Neural cell (in vitro differentiated cells): Measurements from ENCODE around the gene SUPT3H. TPM values are rescaled to one million over a fixed set of nuclear protein-coding genes. Genes with fewer than 3 reads are reported as not detected.

Source experiments
- H2AFZ ChIP-seq: fragments of 200-600, 300-800 bp; sonication (generic), shearing (Covaris generic); 2 replicates; pipeline ENCODE4 v1.6.0; 2014; ENCODE audit warnings: low read depth, mild to moderate bottlenecking, antibody characterized with exemption, low read length, moderate library complexity
- H3F3A ChIP-seq: fragments of 200-600 bp; shearing (Covaris generic); 2 replicates; pipeline ENCODE4 v1.6.1; 2016; ENCODE audit warnings: mild to moderate bottlenecking, moderate library complexity, mixed read lengths, antibody characterized with exemption, low read length; ENCODE audit not compliant: insufficient read depth, poor library complexity, severe bottlenecking
- H3K27ac ChIP-seq: fragments of 200-600, 300-800 bp; sonication (generic), shearing (Covaris generic); 2 replicates; pipeline ENCODE4 v1.5.1; 2014; ENCODE audit warnings: mild to moderate bottlenecking, low read length, moderate library complexity
- H3K27me3 ChIP-seq: fragments of 300-800, 200-600 bp; sonication (generic), shearing (Covaris generic); 2 replicates; pipeline ENCODE4 v1.6.0; 2014; ENCODE audit warnings: mild to moderate bottlenecking, low read depth, low read length, moderate library complexity; ENCODE audit not compliant: insufficient read depth
- H3K36me3 ChIP-seq: fragments of 300-800, 200-600 bp; sonication (generic), shearing (Covaris generic); 2 replicates; pipeline ENCODE4 v1.5.1; 2014; ENCODE audit warnings: mild to moderate bottlenecking, antibody characterized with exemption, low read length, moderate library complexity; ENCODE audit not compliant: insufficient read depth
- H3K4me2 ChIP-seq: fragments of 300-800, 200-600 bp; sonication (generic), shearing (Covaris generic); 2 replicates; pipeline ENCODE4 v1.6.0; 2014; ENCODE audit warnings: mild to moderate bottlenecking, low read length
- H3K4me3 ChIP-seq: fragments of 300-800, 200-600 bp; sonication (generic), shearing (Covaris generic); 2 replicates; pipeline ENCODE4 v1.5.1; 2014; ENCODE audit warnings: mild to moderate bottlenecking, low read length, moderate library complexity
- H3K79me2 ChIP-seq: fragments of 200-600 bp; shearing (Covaris generic); replicated peaks from 2 replicates; pipeline ENCODE4 v1.6.0; 2014; ENCODE audit warnings: mild to moderate bottlenecking, low read length, moderate library complexity; ENCODE audit not compliant: insufficient read depth
- H3K9ac ChIP-seq: fragments of 300-800, 200-600 bp; sonication (generic), shearing (Covaris generic); 2 replicates; pipeline ENCODE4 v1.6.1; 2016; ENCODE audit warnings: mild to moderate bottlenecking, low read length, mixed read lengths
- H3K9me2 ChIP-seq: fragments of 200-600 bp; shearing (Covaris generic); 2 replicates; pipeline ENCODE4 v1.6.1; 2016; ENCODE audit warnings: mild to moderate bottlenecking, low read length, mixed read lengths; ENCODE audit not compliant: insufficient read depth
- H3K9me3 ChIP-seq: fragments of 200-600, 300-800 bp; sonication (generic), shearing (Covaris generic); 2 replicates; pipeline ENCODE4 v1.6.1; 2016; ENCODE audit warnings: mild to moderate bottlenecking, mixed run types, low read length, moderate library complexity, mixed read lengths
- H4K20me1 ChIP-seq: fragments of 200-600 bp; shearing (Covaris generic); 2 replicates; pipeline ENCODE4 v1.6.1; 2016; ENCODE audit warnings: mild to moderate bottlenecking, mixed run types; ENCODE audit not compliant: insufficient read depth
- CTCF ChIP-seq: fragments of 450-650 bp; IDR thresholded peaks from 2 replicates; pipeline ENCODE4 v1.5.1; 2014; ENCODE audit warnings: antibody characterized with exemption, mild to moderate bottlenecking, moderate library complexity; ENCODE audit not compliant: poor library complexity, severe bottlenecking
- EP300 ChIP-seq: fragments of 450-650 bp; conservative IDR thresholded peaks from 2 replicates; pipeline ENCODE4 v1.6.1; 2014; ENCODE audit warnings: antibody characterized with exemption, mild to moderate bottlenecking, moderate library complexity; ENCODE audit not compliant: poor library complexity, severe bottlenecking
- EZH2 ChIP-seq: fragments of 200-600, 300-800 bp; shearing (Covaris generic), sonication (generic); IDR thresholded peaks from 2 replicates; pipeline ENCODE4 v1.6.1; 2014; ENCODE audit warnings: antibody characterized with exemption, low read length, borderline replicate concordance, mild to moderate bottlenecking; ENCODE audit not compliant: insufficient read depth, poor library complexity, severe bottlenecking
- MXI1 ChIP-seq: fragments of 450-650 bp; conservative IDR thresholded peaks from 2 replicates; pipeline ENCODE4 v1.6.1; 2014; ENCODE audit warnings: antibody characterized with exemption, mild to moderate bottlenecking; ENCODE audit not compliant: poor library complexity, severe bottlenecking
- POLR2AphosphoS5 ChIP-seq: IDR thresholded peaks from 2 replicates; pipeline ENCODE4 v1.6.1; 2012
- RAD21 ChIP-seq: fragments of 450-650 bp; conservative IDR thresholded peaks from 2 replicates; pipeline ENCODE4 v1.6.1; 2014; ENCODE audit warnings: antibody characterized with exemption, mild to moderate bottlenecking, moderate library complexity
- REST ChIP-seq: IDR thresholded peaks from 2 replicates; pipeline ENCODE4 v1.6.1; 2012; ENCODE audit warnings: borderline replicate concordance
- SMC3 ChIP-seq: fragments of 450-650 bp; conservative IDR thresholded peaks from 2 replicates; pipeline ENCODE4 v1.6.1; 2014; ENCODE audit warnings: antibody characterized with exemption, mild to moderate bottlenecking, moderate library complexity; ENCODE audit not compliant: poor library complexity
- TAF1 ChIP-seq: IDR thresholded peaks from 2 replicates; pipeline ENCODE4 v1.6.1; 2012; ENCODE audit warnings: low read depth
- polyA plus RNA-seq: library from polyadenylated mRNA; depleted of rRNA; stranded (reverse); fragments of >200 nt; gene quantifications from 2 replicates; pipeline ENCODE4 v1.2.3, GENCODE V29; 2014

The SUPT3H gene
- polyA plus RNA-seq, 1 donor from 2014 or later = 6.8 TPM

GRCh38 chr6:44869321-44869897, 508.3 kb downstream of the SUPT3H start:
- H3K27me3 ChIP-seq = no peaks in the 10 kb centered on the region
- TF ChIP-seq SMC3 (no peak), EZH2 (no peak), CTCF (no peak), TAF1 (no peak), POLR2AphosphoS5 (peak; percentile 52), EP300 (peak; percentile 90)

GRCh38 chr6:44868910-44869309, 508.8 kb downstream of the SUPT3H start:
- Histone ChIP-seq H3F3A (no peaks in the 10 kb centered on the region), H3K4me2 (no peak overlapping the region), H3K27me3 (no peaks in the 10 kb centered on the region), H4K20me1 (no peaks in the 10 kb centered on the region), H2AFZ (no peak overlapping the region), H3K27ac (peak overlapping the region; percentile 10), H3K9me2 (no peaks in the 10 kb centered on the region), H3K9me3 (no peaks in the 10 kb centered on the region), H3K36me3 (no peaks in the 10 kb centered on the region), H3K9ac (no peak overlapping the region), H3K79me2 (no peaks in the 10 kb centered on the region), H3K4me3 (peak overlapping the region; percentile 24)
- TF ChIP-seq RAD21 (no peak), SMC3 (no peak), TAF1 (no peak)

More at GRCh38 chr6:44869321-44869897, 508.3 kb downstream of the SUPT3H start:
- Histone ChIP-seq H3K9me3 (no peaks in the 10 kb centered on the region), H3K9me2 (no peaks in the 10 kb centered on the region), H2AFZ (no peak overlapping the region), H3F3A (no peaks in the 10 kb centered on the region), H3K4me3 (peak overlapping the region; percentile 24), H4K20me1 (no peaks in the 10 kb centered on the region), H3K4me2 (no peak overlapping the region), H3K27ac (peak overlapping the region; percentile 25), H3K9ac (no peak overlapping the region), H3K79me2 (no peaks in the 10 kb centered on the region), H3K36me3 (no peaks in the 10 kb centered on the region)

GRCh38 chr6:44868335-44868668, 509.4 kb downstream of the SUPT3H start:
- Histone ChIP-seq H3K27me3 (no peaks in the 10 kb centered on the region), H3K4me3 (no peak overlapping the region), H3K27ac (no peak overlapping the region), H3K9ac (no peak overlapping the region), H3K36me3 (no peaks in the 10 kb centered on the region), H2AFZ (no peak overlapping the region), H3K79me2 (no peaks in the 10 kb centered on the region), H3K4me2 (no peak overlapping the region), H3K9me3 (no peaks in the 10 kb centered on the region), H4K20me1 (no peaks in the 10 kb centered on the region), H3K9me2 (no peaks in the 10 kb centered on the region), H3F3A (no peaks in the 10 kb centered on the region)
- TF ChIP-seq REST = no peak
- TF ChIP-seq SMC3 = no peak
- no peak for TF ChIP-seq RAD21
- TF ChIP-seq EZH2 = no peak
- TF ChIP-seq MXI1 = no peak
- no peak for TF ChIP-seq CTCF
- TF ChIP-seq TAF1 = no peak
- TF ChIP-seq EP300 = no peak
- TF ChIP-seq POLR2AphosphoS5 = no peak
